ENCODE measurements around the gene DAPK2.

Gene DAPK2

GRCh38 chr15:64006642-64007041, 39.6 kb downstream of the DAPK2 start:
- TF ChIP-seq CTCF (IDR thresholded peaks at IDR 0.05; ENCODE audit: unreplicated experiment in 3 of 3): no peak
- peaks cover 6% of the 10 kb centered on the region for H3K4me1 Mint-ChIP-seq
- no peaks in the 10 kb centered on the region for H3K36me3 Mint-ChIP-seq (ENCODE audit: low read depth)
- H3K27ac Mint-ChIP-seq: no peak overlapping the region
- H3K9me3 Mint-ChIP-seq: no peaks in the 10 kb centered on the region
- H3K27me3 Mint-ChIP-seq (ENCODE audit: low read depth): no peaks in the 10 kb centered on the region
- H3K4me3 Mint-ChIP-seq: no peak overlapping the region

GRCh38 chr15:64004587-64004986, 41.7 kb downstream of the DAPK2 start:
- Mint-ChIP-seq H3K27ac (no peak overlapping the region), H3K4me1 (no peaks in the 10 kb centered on the region), H3K9me3 (no peaks in the 10 kb centered on the region), H3K27me3 (ENCODE audit: low read depth) (no peaks in the 10 kb centered on the region), H3K36me3 (ENCODE audit: low read depth) (no peaks in the 10 kb centered on the region), H3K4me3 (no peak overlapping the region)
- no peak for TF ChIP-seq CTCF (IDR thresholded peaks at IDR 0.05; ENCODE audit: unreplicated experiment in 3 of 3)

- Mint-ChIP-seq H3K9me3 (no peaks in the 10 kb centered on the region), H3K4me1 (peaks cover 5% of the 10 kb centered on the region), H3K4me3 (no peak overlapping the region), H3K27me3 (ENCODE audit: low read depth) (peaks cover 2% of the 10 kb centered on the region), H3K36me3 (ENCODE audit: low read depth) (no peaks in the 10 kb centered on the region), H3K27ac (no peak overlapping the region)
- no peak for TF ChIP-seq CTCF (IDR thresholded peaks at IDR 0.05; ENCODE audit: unreplicated experiment in 3 of 3)
Observed at GRCh38 chr15:64004056-64004455, 42.2 kb downstream of the DAPK2 start.

GRCh38 chr15:64003182-64003581, 43.1 kb downstream of the DAPK2 start:
- Mint-ChIP-seq H3K4me1 (peaks cover 10% of the 10 kb centered on the region), H3K27ac (no peak overlapping the region), H3K36me3 (ENCODE audit: low read depth) (no peaks in the 10 kb centered on the region), H3K9me3 (no peaks in the 10 kb centered on the region), H3K27me3 (ENCODE audit: low read depth) (peaks cover 8% of the 10 kb centered on the region), H3K4me3 (no peak overlapping the region)
- TF ChIP-seq CTCF (IDR thresholded peaks at IDR 0.05; ENCODE audit: unreplicated experiment in 3 of 3): no peak

- Mint-ChIP-seq H3K27me3 (ENCODE audit: low read depth) (peaks cover 8% of the 10 kb centered on the region), H3K4me1 (peaks cover 10% of the 10 kb centered on the region), H3K27ac (no peak overlapping the region), H3K4me3 (no peak overlapping the region), H3K36me3 (ENCODE audit: low read depth) (no peaks in the 10 kb centered on the region), H3K9me3 (no peaks in the 10 kb centered on the region)
- no peak for TF ChIP-seq CTCF (IDR thresholded peaks at IDR 0.05; ENCODE audit: unreplicated experiment in 3 of 3)
Observed at GRCh38 chr15:64001148-64001547, 45.1 kb downstream of the DAPK2 start.

GRCh38 chr15:64000183-64000951, 45.9 kb downstream of the DAPK2 start:
- no peak overlapping the region for H3K4me3 Mint-ChIP-seq
- H3K9me3 Mint-ChIP-seq: no peaks in the 10 kb centered on the region
- no peak for TF ChIP-seq CTCF (IDR thresholded peaks at IDR 0.05; ENCODE audit: unreplicated experiment in 3 of 3)
- peaks cover 10% of the 10 kb centered on the region for H3K4me1 Mint-ChIP-seq
- H3K27me3 Mint-ChIP-seq (ENCODE audit: low read depth): peaks cover 8% of the 10 kb centered on the region
- no peak overlapping the region for H3K27ac Mint-ChIP-seq
- no peaks in the 10 kb centered on the region for H3K36me3 Mint-ChIP-seq (ENCODE audit: low read depth)

All from nephron (organoid).